ENCODE data around the gene NBPF1.
"Not testable (repeated sequence)": the region's sequence is repeated elsewhere in the genome, so short reads cannot be mapped to it uniquely, and the experiment has no call there.

GRCh38 chr1:16623812-16624719 lies 10.7 kb upstream of the NBPF1 start:
- not testable (repeated sequence) for TF ChIP-seq CTCF, POLR2A (IDR thresholded peaks at IDR 0.05)
